BE2C (cell line): ENCODE results near the gene RNASEH2C.
"Not testable (repeated sequence)": the region's sequence is repeated elsewhere in the genome, so short reads cannot be mapped to it uniquely, and the experiment has no call there.

ENCODE experiments used
- DNase-seq: peaks from one replicate; pipeline ENCODE4 v3.0.0-alpha.2; 2020
- H3K27me3 ChIP-seq: fragments of 250-450 bp; sonication (Bioruptor Pico); 2 replicates; pipeline ENCODE4 v1.5.1; 2020; ENCODE audit warnings: mild to moderate bottlenecking
- H3K36me3 ChIP-seq: fragments of 250-450 bp; sonication (Bioruptor Pico); 2 replicates; pipeline ENCODE4 v1.5.1; 2020; ENCODE audit warnings: mild to moderate bottlenecking
- H3K4me1 ChIP-seq: fragments of 250-450 bp; sonication (Bioruptor Pico); 2 replicates; pipeline ENCODE4 v1.5.1; 2020
- H3K4me3 ChIP-seq: 2 replicates; pipeline ENCODE4 v1.5.1; 2011; ENCODE audit warnings: low read depth, low read length
- H3K9me3 ChIP-seq: fragments of 250-450 bp; sonication (Bioruptor Pico); 2 replicates; pipeline ENCODE4 v1.5.1; 2020
- TF ChIP-seq, protein P1 (sequence below): IDR thresholded peaks from 2 replicates; pipeline ENCODE4 v1.5.1; 2012; ENCODE audit warnings: mild to moderate bottlenecking, low read depth, low read length

Gene RNASEH2C

DNA sequence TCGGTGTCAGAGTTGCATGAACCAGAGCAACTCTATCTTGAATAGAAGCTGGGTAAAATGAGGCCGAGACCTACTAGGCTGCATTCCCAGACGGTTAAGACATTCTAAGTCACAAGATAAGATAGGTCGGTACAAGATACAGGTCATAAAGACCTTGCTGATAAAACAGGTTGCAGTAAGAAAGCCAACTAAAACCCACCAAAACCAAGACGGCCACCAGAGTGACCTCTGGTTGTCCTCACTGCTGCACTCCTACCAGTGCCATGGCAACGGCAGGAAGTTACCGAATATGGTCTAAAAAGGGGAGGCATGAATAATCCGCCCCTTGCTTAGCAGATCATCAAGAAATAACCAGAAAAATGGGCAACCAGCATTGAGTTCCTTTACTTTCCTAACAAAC, 10.9 kb downstream of the RNASEH2C start:
- TF ChIP-seq, protein P1, sequence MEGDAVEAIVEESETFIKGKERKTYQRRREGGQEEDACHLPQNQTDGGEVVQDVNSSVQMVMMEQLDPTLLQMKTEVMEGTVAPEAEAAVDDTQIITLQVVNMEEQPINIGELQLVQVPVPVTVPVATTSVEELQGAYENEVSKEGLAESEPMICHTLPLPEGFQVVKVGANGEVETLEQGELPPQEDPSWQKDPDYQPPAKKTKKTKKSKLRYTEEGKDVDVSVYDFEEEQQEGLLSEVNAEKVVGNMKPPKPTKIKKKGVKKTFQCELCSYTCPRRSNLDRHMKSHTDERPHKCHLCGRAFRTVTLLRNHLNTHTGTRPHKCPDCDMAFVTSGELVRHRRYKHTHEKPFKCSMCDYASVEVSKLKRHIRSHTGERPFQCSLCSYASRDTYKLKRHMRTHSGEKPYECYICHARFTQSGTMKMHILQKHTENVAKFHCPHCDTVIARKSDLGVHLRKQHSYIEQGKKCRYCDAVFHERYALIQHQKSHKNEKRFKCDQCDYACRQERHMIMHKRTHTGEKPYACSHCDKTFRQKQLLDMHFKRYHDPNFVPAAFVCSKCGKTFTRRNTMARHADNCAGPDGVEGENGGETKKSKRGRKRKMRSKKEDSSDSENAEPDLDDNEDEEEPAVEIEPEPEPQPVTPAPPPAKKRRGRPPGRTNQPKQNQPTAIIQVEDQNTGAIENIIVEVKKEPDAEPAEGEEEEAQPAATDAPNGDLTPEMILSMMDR, result no peak

DNA sequence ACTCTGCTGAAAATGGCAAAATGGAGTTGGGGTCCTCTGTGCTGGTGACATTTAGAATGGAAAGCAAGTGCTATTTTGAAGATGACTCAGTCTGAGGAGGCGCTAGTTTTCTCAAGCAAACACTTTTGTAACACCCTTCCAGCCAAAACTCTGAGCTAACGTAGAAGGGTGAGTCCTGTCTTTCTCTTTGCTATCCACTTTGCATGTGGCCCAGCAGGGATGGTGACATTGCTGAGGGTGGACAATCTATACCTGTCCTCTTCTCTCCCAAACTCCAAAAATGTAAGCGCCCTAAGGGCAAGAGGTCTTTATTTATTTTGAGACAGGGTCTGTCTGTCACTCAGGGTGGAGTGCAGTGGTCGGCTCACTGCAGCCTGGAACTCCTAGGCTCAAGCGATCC, 12.1 kb downstream of the RNASEH2C start:
- H3K9me3 ChIP-seq, result no peaks in the 10 kb centered on the region
- DNase-seq, result no peak
- TF ChIP-seq, protein P1, result no peak
- no peak overlapping the region for H3K4me3 ChIP-seq
- H3K27me3 ChIP-seq, result peaks cover 10% of the 10 kb centered on the region
- H3K36me3 ChIP-seq, result peaks cover 7% of the 10 kb centered on the region
- peaks cover 4% of the 10 kb centered on the region for H3K4me1 ChIP-seq

More for the DNA sequence above, 10.9 kb downstream of the RNASEH2C start:
- peaks cover 4% of the 10 kb centered on the region for H3K4me1 ChIP-seq
- H3K27me3 ChIP-seq, result peaks cover under 1% of the 10 kb centered on the region
- DNase-seq, result no peak
- peaks cover 19% of the 10 kb centered on the region for H3K36me3 ChIP-seq
- H3K9me3 ChIP-seq, result no peaks in the 10 kb centered on the region
- no peak overlapping the region for H3K4me3 ChIP-seq

DNA sequence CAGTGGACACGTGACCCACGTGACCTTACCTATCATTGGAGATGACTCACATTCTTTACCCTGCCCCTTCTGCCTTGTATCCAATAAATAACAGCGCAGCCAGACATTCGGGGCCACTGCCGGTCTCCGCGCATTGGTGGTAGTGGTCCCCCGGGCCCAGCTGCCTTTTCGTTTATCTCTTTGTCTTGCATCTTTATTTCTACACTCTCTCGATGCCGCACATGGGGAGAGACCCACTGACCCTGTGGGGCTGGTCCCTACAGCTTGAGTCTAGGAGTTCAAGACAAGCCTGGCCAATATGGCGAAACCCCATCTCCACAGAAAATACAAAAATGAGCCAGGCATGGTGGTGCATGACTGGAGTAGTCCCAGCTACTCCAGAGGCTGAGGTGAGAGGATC, 13.6 kb downstream of the RNASEH2C start:
- H3K36me3 ChIP-seq, DNase-seq, H3K9me3 ChIP-seq, H3K4me1 ChIP-seq, H3K4me3 ChIP-seq: not testable (repeated sequence)
- peaks cover 25% of the 10 kb centered on the region for H3K27me3 ChIP-seq

DNA sequence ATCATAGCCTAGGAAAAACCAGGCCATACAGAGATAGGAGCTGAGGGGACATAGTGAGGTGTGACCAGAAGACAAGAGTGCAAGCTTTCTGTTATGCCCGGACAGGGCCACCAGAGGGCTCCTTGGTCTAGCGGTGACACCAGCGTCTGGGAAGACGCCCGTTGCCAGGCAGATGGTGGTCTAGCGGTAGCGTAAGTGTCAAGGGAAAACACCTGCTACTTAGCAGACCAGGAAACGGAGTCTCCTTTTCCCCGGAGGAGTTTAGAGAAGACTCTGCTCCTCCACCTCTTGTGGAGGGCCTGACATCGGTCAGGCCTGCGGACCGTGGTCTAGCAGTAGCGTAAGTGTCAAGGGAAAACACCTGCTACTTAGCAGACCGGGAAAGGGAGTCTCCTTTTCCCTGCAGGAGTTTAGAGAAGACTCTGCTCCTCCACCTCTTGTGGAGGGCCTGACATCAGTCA, 14.3 kb downstream of the RNASEH2C start:
- not testable (repeated sequence) for H3K36me3 ChIP-seq, H3K4me1 ChIP-seq, H3K9me3 ChIP-seq, H3K4me3 ChIP-seq
- H3K27me3 ChIP-seq, result peaks cover 32% of the 10 kb centered on the region
- TF ChIP-seq, protein P1, result peak; percentile 46
- DNase-seq, result peak; percentile 77

DNA sequence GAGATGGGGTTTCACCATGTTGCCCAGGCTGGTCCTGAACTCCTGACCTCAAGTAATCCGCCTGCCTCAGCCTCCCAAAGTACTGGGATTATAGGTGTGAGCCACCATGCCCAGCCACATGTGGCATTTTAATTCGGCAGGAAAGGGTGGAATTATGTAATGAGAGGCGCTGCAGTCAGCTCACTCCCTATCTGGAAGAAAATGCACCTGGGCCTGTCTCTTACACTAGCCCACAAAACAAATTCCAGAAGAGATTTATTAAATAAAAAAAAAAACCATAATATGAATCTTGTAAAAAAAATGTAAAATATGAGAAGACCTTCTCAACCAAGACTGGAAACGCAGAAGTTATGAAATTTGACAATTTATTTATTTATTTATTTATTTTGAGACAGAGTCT, 16.8 kb downstream of the RNASEH2C start:
- no peak for DNase-seq
- TF ChIP-seq, protein P1, result no peak
- Histone ChIP-seq H3K36me3 (no peaks in the 10 kb centered on the region), H3K4me1 (no peaks in the 10 kb centered on the region), H3K4me3 (no peak overlapping the region), H3K27me3 (peaks cover 53% of the 10 kb centered on the region), H3K9me3 (no peaks in the 10 kb centered on the region)

DNA sequence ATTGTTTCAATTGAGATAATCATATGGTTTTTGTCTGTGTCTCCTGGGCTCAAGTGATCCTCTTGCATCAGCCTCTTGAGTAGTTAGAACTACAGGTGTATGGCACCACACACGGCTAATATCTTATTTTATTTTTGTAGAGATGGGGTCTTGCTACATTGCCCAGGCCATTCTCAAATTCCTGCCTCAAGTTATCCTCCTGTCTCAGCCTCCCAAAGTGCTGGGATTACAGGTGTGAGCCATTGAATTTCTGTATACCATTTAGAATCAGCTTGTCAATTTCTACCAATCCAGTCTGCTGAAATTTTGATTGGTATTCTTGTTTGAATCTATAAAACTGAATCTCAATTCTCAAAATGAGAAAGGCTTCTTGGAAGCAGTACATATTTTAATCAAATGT, 18.9 kb downstream of the RNASEH2C start:
- TF ChIP-seq, protein P1, result no peak
- DNase-seq, result no peak
- no peak overlapping the region for H3K4me3 ChIP-seq
- no peaks in the 10 kb centered on the region for H3K36me3 ChIP-seq
- H3K9me3 ChIP-seq, result no peaks in the 10 kb centered on the region
- peaks cover 58% of the 10 kb centered on the region for H3K27me3 ChIP-seq
- no peaks in the 10 kb centered on the region for H3K4me1 ChIP-seq

DNA sequence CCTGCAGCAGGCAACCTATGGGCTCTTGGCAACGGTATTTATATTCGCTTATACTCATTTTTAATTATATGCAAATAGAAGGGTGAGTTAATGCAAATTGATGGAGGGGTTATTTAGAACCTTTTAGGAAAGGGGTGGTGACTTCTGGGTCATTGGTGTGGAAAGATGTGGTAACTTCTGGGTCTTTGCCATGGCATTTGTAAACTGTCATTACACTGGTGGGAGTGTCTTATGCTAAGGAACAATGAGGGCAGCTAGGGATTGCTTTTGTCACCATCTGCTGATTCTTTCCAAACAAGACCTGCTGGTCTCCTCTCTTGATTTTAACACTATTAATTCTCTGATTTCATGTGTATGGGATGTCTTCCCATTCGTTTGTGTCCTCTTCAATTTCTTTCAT, 20.2 kb downstream of the RNASEH2C start:
- Histone ChIP-seq H3K4me3 (no peak overlapping the region), H3K36me3 (no peaks in the 10 kb centered on the region)
- DNase-seq, result no peak

More for the DNA sequence above, 20.2 kb downstream of the RNASEH2C start:
- Histone ChIP-seq H3K9me3 (no peaks in the 10 kb centered on the region), H3K4me1 (no peaks in the 10 kb centered on the region), H3K27me3 (peaks cover 58% of the 10 kb centered on the region)
- TF ChIP-seq, protein P1, result no peak
